Keratinocyte (primary cell): ENCODE data around the gene SCYGR7. TPM values are rescaled to one million over a fixed set of nuclear protein-coding genes. Genes with fewer than 3 reads are reported as not detected.

Experiments
- DNase-seq: peaks from one replicate; pipeline ENCODE4 v3.0.0-alpha.2; 2011; ENCODE audit warnings: low read depth, missing footprints, low spot score
- FAIRE-seq: peaks from 2 replicates; lab custom pipeline; 2011; peaks lifted over from hg19 to GRCh38; lab: Jason Lieb, UNC
- H2AFZ ChIP-seq: 2 replicates; pipeline ENCODE4 v1.6.0; 2012; ENCODE audit warnings: low read length, control low read depth, inconsistent platforms; ENCODE audit not compliant: control insufficient read depth
- H3K27ac ChIP-seq: 2 replicates; pipeline ENCODE4 v1.5.1; 2011; ENCODE audit warnings: low read length; ENCODE audit not compliant: control insufficient read depth, insufficient read depth
- H3K27me3 ChIP-seq: 3 replicates; pipeline ENCODE4 v1.6.0; 2011; ENCODE audit warnings: low read length; ENCODE audit not compliant: control insufficient read depth, insufficient read depth; ENCODE audit errors: extremely low read depth
- H3K36me3 ChIP-seq, 2 experiments: 2 replicates in 1 of 2; 3 replicates in 1 of 2; pipeline ENCODE4 v1.5.1; 2011; ENCODE audit warnings: low read length in 2 of 2, mild to moderate bottlenecking in 1 of 2; ENCODE audit not compliant: control insufficient read depth in 2 of 2, insufficient read depth in 2 of 2; ENCODE audit errors: extremely low read depth in 1 of 2
- H3K4me1 ChIP-seq: 3 replicates; pipeline ENCODE4 v1.5.1; 2011; ENCODE audit warnings: low read length; ENCODE audit not compliant: control insufficient read depth, insufficient read depth; ENCODE audit errors: extremely low read depth
- H3K4me2 ChIP-seq: 3 replicates; pipeline ENCODE4 v1.6.0; 2011; ENCODE audit warnings: low read depth, low read length; ENCODE audit not compliant: control insufficient read depth, insufficient read depth; ENCODE audit errors: extremely low read depth
- H3K4me3 ChIP-seq, 3 experiments: fragments of 200-600 bp in 1 of 3; sonication (generic) in 1 of 3; 2 replicates in 2 of 3; 3 replicates in 1 of 3; pipeline ENCODE4 v1.5.1; 2011 to 2016; ENCODE audit warnings: low read length in 3 of 3, mild to moderate bottlenecking in 3 of 3, control low read depth in 2 of 3, inconsistent platforms in 1 of 3, low read depth in 1 of 3, mixed read lengths in 1 of 3, mixed run types in 1 of 3, moderate library complexity in 1 of 3; ENCODE audit not compliant: control insufficient read depth in 2 of 3, insufficient read depth in 2 of 3; ENCODE audit errors: extremely low read depth in 1 of 3
- H3K79me2 ChIP-seq: 2 replicates; pipeline ENCODE4 v1.6.0; 2012; ENCODE audit warnings: low read length; ENCODE audit not compliant: control insufficient read depth, insufficient read depth
- H3K9ac ChIP-seq: 3 replicates; pipeline ENCODE4 v1.6.0; 2011; ENCODE audit warnings: low read length; ENCODE audit not compliant: control insufficient read depth, insufficient read depth; ENCODE audit errors: extremely low read depth
- H3K9me1 ChIP-seq: 3 replicates; pipeline ENCODE4 v1.6.0; 2011; ENCODE audit warnings: low read length; ENCODE audit not compliant: control insufficient read depth, insufficient read depth; ENCODE audit errors: extremely low read depth
- H3K9me3 ChIP-seq: 2 replicates; pipeline ENCODE4 v1.5.1; 2012; ENCODE audit warnings: low read depth, low read length; ENCODE audit not compliant: control insufficient read depth
- H4K20me1 ChIP-seq: 3 replicates; pipeline ENCODE4 v1.6.0; 2011; ENCODE audit warnings: low read length; ENCODE audit not compliant: control insufficient read depth, insufficient read depth; ENCODE audit errors: extremely low read depth
- EZH2 ChIP-seq: IDR thresholded peaks from one replicate; pipeline ENCODE4 v1.6.1; 2012; ENCODE audit warnings: inconsistent platforms, mild to moderate bottlenecking, low read length, moderate library complexity
- dilution Hi-C: fragments of 300-500 bp; cut with MboI; formaldehyde crosslinking; loops from one replicate; pipeline ENCODE4 v1.7.0; 2020; ENCODE audit warnings: low sequenced_read_pairs; ENCODE audit not compliant: extremely low pct_ligation_motif_present
- polyA plus RNA-seq, 5 experiments: library from polyadenylated mRNA; depleted of rRNA in 3 of 5; stranded (reverse) in 3 of 5; stranded (forward) in 1 of 5; unstranded in 1 of 5; fragments of >200 nt; gene quantifications; 1 replicate in 1 of 5; 2 replicates in 3 of 5; 3 replicates in 1 of 5; pipeline versions ENCODE4 v1.2.1 to v1.2.3, GENCODE V29; 2011 to 2012; ENCODE audit warnings: missing spikeins in 2 of 5, low read depth in 1 of 5, low replicate concordance in 1 of 5
- TF ChIP-seq, protein P1 (sequence below), 3 experiments: IDR thresholded peaks in 1 of 3; conservative IDR thresholded peaks in 1 of 3; optimal IDR thresholded peaks in 1 of 3; 2 replicates in 2 of 3; 3 replicates in 1 of 3; pipeline versions ENCODE3 to v1.5.1; 2011; ENCODE audit warnings: low read length in 3 of 3, mild to moderate bottlenecking in 3 of 3, moderate library complexity in 2 of 3, control low read depth in 1 of 3, inconsistent platforms in 1 of 3; ENCODE audit not compliant: insufficient read depth in 2 of 3; ENCODE audit errors: extremely low read depth in 1 of 3

SCYGR7 gene
- polyA plus RNA-seq, 1 donor (not counting 4 experiments of a cell fraction or from before 2014, with no cell fraction given): not detected

DNA sequence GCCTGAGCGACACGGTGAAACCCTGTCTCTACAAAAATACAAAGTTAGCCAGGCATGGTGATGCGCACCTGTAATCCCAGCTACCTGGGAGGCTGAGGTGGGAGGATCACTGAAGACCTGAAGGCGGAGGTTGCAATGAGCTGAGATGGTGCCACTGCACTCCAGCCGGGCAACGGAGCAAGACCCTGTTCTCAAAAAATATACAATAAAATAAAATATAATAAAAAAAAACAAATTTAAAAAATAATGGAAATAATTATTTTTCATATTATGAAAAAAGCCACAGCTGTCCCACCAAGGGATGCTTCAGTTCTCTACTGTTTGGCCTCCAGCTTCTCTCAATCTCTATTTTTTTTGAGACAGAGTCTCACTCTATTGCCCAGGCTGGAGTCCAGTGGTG lies 20.7 kb upstream of the SCYGR7 start:
- DNase-seq: no peak
- Histone ChIP-seq H3K9ac (no peak overlapping the region), H3K4me1 (peaks cover 19% of the 10 kb centered on the region), H3K9me3 (no peaks in the 10 kb centered on the region), H3K36me3 (no peaks in the 10 kb centered on the region), H3K79me2 (no peaks in the 10 kb centered on the region), H3K27me3 (no peaks in the 10 kb centered on the region), H3K27ac (no peak overlapping the region), H3K4me3 (no peak overlapping the region), H3K9me1 (no peaks in the 10 kb centered on the region), H2AFZ (no peak overlapping the region), H4K20me1 (no peaks in the 10 kb centered on the region), H3K4me2 (no peak overlapping the region)
- no peak for TF ChIP-seq EZH2
- TF ChIP-seq, protein P1, sequence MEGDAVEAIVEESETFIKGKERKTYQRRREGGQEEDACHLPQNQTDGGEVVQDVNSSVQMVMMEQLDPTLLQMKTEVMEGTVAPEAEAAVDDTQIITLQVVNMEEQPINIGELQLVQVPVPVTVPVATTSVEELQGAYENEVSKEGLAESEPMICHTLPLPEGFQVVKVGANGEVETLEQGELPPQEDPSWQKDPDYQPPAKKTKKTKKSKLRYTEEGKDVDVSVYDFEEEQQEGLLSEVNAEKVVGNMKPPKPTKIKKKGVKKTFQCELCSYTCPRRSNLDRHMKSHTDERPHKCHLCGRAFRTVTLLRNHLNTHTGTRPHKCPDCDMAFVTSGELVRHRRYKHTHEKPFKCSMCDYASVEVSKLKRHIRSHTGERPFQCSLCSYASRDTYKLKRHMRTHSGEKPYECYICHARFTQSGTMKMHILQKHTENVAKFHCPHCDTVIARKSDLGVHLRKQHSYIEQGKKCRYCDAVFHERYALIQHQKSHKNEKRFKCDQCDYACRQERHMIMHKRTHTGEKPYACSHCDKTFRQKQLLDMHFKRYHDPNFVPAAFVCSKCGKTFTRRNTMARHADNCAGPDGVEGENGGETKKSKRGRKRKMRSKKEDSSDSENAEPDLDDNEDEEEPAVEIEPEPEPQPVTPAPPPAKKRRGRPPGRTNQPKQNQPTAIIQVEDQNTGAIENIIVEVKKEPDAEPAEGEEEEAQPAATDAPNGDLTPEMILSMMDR (optimal IDR thresholded peaks at IDR 0.05 in 1 of 3, IDR thresholded peaks at IDR 0.05 in 1 of 3, conservative IDR thresholded peaks at IDR 0.05 in 1 of 3; ENCODE audit: extremely low read depth in 1 of 3, insufficient read depth in 2 of 3, low read length in 3 of 3): no peak
- no peak for FAIRE-seq
- dilution Hi-C loops: no loop called here

DNA sequence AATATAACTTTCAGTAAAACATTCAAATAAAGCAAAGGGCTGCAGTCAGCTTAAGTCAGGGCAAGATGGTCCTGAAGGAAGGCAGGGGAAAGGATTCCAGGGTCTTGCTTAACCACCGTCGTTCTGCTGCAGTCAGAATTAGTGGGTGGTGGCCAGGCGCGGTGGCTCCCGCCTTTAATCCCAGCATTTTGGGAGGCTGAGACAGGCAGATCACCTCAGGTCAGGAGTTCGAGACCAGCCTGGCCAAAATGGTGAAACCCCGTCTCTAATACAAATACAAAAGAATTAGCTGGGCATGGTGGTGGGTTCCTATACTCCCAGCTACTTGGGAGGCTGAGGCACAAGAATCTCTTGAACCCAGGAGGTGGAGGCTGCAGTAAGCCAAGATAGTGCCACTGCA lies 17.1 kb upstream of the SCYGR7 start:
- no peak overlapping the region for H3K27ac ChIP-seq
- dilution Hi-C loops: no loop called here

More for the DNA sequence above, 17.1 kb upstream of the SCYGR7 start:
- Histone ChIP-seq H3K4me2 (no peak overlapping the region), H3K79me2 (no peaks in the 10 kb centered on the region), H2AFZ (no peak overlapping the region), H3K4me3 (no peak overlapping the region), H3K9me3 (no peaks in the 10 kb centered on the region), H3K4me1 (no peaks in the 10 kb centered on the region), H3K9me1 (no peaks in the 10 kb centered on the region), H3K36me3 (no peaks in the 10 kb centered on the region), H3K9ac (no peak overlapping the region), H4K20me1 (no peaks in the 10 kb centered on the region), H3K27me3 (no peaks in the 10 kb centered on the region)
- FAIRE-seq (no peak), DNase-seq (no peak)
- TF ChIP-seq, protein P1 (optimal IDR thresholded peaks at IDR 0.05 in 1 of 3, IDR thresholded peaks at IDR 0.05 in 1 of 3, conservative IDR thresholded peaks at IDR 0.05 in 1 of 3; ENCODE audit: extremely low read depth in 1 of 3, insufficient read depth in 2 of 3, low read length in 3 of 3): no peak
